ENCODE measurements around the gene GP1BB.

Gene GP1BB

DNA sequence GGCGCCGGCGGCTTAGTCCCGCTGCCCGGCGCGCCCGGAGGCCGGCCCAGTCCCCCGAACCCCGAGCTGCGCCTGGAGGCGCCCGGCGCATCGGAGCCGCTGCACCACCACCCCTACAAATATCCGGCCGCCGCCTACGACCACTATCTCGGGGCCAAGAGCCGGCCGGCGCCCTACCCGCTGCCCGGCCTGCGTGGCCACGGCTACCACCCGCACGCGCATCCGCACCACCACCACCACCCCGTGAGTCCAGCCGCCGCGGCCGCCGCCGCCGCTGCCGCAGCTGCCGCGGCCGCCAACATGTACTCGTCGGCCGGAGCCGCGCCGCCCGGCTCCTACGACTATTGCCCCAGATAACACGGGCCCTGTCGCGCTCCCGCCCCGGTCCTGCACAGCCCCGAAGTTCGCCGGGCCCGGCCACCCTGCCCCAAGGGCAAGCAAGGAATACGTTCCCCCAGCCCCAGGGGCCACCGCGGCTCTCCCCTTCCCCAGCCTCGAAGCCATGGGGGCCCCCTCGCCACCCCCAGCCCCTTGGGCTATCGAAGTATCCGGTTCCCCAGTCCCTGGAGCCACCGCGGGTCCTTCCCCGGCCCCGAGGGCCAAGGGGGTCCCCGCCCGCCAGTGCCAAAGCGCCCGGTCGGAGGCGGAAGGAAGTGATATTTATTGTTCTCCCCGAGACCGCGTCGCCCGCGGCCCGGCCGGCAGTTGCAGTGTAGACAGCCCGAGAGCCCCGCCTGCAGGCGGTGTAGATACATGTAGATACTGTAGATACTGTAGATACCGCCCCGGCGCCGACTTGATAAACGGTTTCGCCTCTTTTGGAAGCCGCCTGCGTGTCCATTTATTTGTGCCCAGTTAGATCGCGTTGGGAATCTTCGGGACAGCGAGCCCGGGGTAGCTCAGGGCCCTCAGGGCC lies 43.4 kb downstream of the GP1BB start:
- DNase-seq, result no peak

DNA sequence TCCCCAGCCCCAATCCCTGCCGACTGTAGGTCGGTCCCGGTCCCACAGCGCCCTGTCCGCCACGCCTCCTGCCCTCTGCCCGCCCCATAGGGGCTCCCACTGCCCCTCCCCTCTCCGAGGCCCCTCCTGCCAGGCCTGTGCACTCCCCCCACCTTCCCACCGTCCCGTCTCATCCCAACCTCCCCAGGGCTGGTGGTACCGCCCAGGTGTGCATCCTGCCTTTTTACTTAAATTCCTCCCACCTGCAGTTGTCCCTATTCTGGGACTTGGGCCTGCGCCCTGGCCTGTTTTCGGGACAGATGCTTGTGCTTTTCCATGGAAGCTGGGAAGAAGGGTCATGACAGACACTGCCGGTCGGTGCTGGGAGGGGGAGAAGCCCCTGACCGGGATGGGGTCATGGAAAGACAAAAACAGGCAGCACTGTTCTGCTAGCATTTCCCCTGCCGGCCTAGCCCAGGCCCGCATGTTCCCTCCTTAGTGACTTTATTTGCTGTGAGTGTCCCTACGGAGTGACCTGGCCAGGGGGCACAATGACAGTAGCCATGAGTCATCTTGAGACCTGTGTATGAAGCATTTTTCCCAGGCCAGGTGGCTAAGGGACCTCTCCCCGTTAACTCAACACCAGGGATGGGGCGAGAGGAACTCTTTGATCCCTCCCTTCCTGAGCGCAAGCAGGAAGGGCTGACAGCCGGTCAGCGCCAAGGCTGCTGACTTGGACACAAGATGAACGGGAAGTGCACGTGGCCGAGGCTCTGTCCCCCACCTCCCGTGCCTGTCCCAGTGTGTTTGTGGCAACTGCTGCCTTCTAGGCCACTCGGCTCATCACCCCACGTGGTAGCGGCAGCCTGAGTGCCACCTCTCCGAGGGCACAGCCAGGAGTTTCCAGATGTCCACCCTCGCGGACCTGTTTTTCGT lies 44.3 kb downstream of the GP1BB start:
- no peak for DNase-seq

- DNase-seq, result no peak
Measured at GRCh38 chr22:19769393-19769715, 46.0 kb downstream of the GP1BB start.

- DNase-seq, result no peak
Measured at GRCh38 chr22:19770349-19771220, 47.2 kb downstream of the GP1BB start.

DNA sequence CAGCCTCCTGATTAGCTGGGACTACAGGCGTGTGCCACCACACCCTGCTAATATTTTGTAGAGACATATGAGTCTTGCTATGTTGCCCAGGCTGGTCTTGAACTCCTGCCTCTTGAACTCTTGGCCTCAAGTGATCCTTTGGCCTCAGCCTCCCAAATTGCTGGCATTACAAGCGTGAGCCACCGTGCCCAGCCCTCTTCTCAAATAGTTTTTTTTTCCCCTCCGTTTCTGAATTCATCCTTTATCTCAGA lies 49.0 kb downstream of the GP1BB start:
- DNase-seq, result no peak

GRCh38 chr22:19772673-19773469 lies 49.5 kb downstream of the GP1BB start:
- DNase-seq, result no peak

GRCh38 chr22:19773470-19774040 lies 50.2 kb downstream of the GP1BB start:
- no peak for DNase-seq

Measured in C1 segment of cervical spinal cord (tissue), 14 donors.